K562 (cell line): ENCODE data around the gene CD1D. TPM values are rescaled to one million over a fixed set of nuclear protein-coding genes. Genes with fewer than 3 reads are reported as not detected.

ENCODE experiments used
- ATF7 ChIP-seq: fragments of 450-650 bp; IDR thresholded peaks from 2 replicates; pipeline ENCODE4 v1.7.1; 2014; ENCODE audit warnings: mild to moderate bottlenecking, moderate library complexity
- CREM ChIP-seq: IDR thresholded peaks from 2 replicates; pipeline ENCODE4 v1.6.1; 2014; ENCODE audit warnings: antibody characterized with exemption, low read depth
- ETS1 ChIP-seq: conservative IDR thresholded peaks from 2 replicates; pipeline ENCODE4 v1.6.1; 2011; ENCODE audit warnings: low read depth, mild to moderate bottlenecking, low read length; ENCODE audit not compliant: control insufficient read depth
- JUN ChIP-seq, 2 experiments: sonication (generic) in 1 of 2; formaldehyde crosslinking in 1 of 2; IDR thresholded peaks; 2 replicates each; pipeline versions ENCODE4 v1.6.1 to v1.8.0; 2012 to 2022; ENCODE audit warnings: borderline replicate concordance in 2 of 2, mild to moderate bottlenecking in 2 of 2, improper control_type of control experiment in 1 of 2, low read depth in 1 of 2, low read length in 1 of 2, missing genetic modification reagents in 1 of 2
- KLF13 ChIP-seq: fragments of 450-650 bp; IDR thresholded peaks from 2 replicates; pipeline ENCODE4 v1.6.1; 2016; ENCODE audit warnings: missing genetic modification characterization, low read depth, mild to moderate bottlenecking, missing compliant biosample characterization, moderate library complexity, borderline replicate concordance
- KLF16 ChIP-seq: IDR thresholded peaks from 2 replicates; pipeline ENCODE4 v1.6.1; 2016; ENCODE audit warnings: antibody characterized with exemption
- MBD2 ChIP-seq: sonication (generic); IDR thresholded peaks from 2 replicates; pipeline ENCODE4 v1.6.1; 2016; ENCODE audit warnings: low read depth, borderline replicate concordance
- RBBP5 ChIP-seq: fragments of 200-600 bp; sonication (generic); IDR thresholded peaks from 2 replicates; pipeline ENCODE4 v1.6.1; 2012; ENCODE audit warnings: borderline replicate concordance, mild to moderate bottlenecking, low read length, control low read depth, inconsistent platforms; ENCODE audit not compliant: insufficient read depth, poor library complexity, severe bottlenecking
- RREB1 ChIP-seq: fragments of 250-450 bp; sonication (Bioruptor Pico); IDR thresholded peaks from 2 replicates; pipeline ENCODE4 v1.4.0; 2020
- TEAD2 ChIP-seq: fragments of 450-650 bp; IDR thresholded peaks from 2 replicates; pipeline ENCODE4 v1.6.1; 2016; ENCODE audit warnings: missing genetic modification characterization, control low read depth, missing compliant biosample characterization
- XRCC5 ChIP-seq: fragments of 200-400 bp; formaldehyde crosslinking; IDR thresholded peaks from 2 replicates; pipeline ENCODE4 v1.6.1; 2017; ENCODE audit warnings: low read depth, mild to moderate bottlenecking, low read length
- YY1 ChIP-seq, 3 experiments: IDR thresholded peaks; 2 replicates each; pipeline ENCODE4 v1.6.1; 2011; ENCODE audit warnings: low read length in 2 of 3, mild to moderate bottlenecking in 2 of 3, moderate library complexity in 2 of 3, borderline replicate concordance in 1 of 3, control low read depth in 1 of 3, low read depth in 1 of 3; ENCODE audit not compliant: insufficient read depth in 3 of 3, insufficient replicate concordance in 2 of 3, control insufficient read depth in 1 of 3, insufficient read length in 1 of 3; ENCODE audit errors: extremely low read depth in 1 of 3
- ZNF143 ChIP-seq: sonication (generic); formaldehyde crosslinking; IDR thresholded peaks from 2 replicates; pipeline ENCODE4 v1.9.0; 2022; ENCODE audit warnings: mild to moderate bottlenecking, missing genetic modification reagents
- polyA plus RNA-seq, 8 experiments: library from polyadenylated mRNA; depleted of rRNA in 4 of 8; stranded (reverse) in 5 of 8; unstranded in 3 of 8; fragments of >200 nt; fragmentation: Nextera tagmentation in 2 of 8; fragmentation: Illumina TruSeq in 1 of 8; extraction: Ambion mirVana in 2 of 8; extraction: Trizol in 1 of 8; gene quantifications; 2 replicates each; pipeline versions ENCODE4 v1.2.1 to v1.2.3, GENCODE V29; 2011 to 2014; ENCODE audit warnings: inconsistent platforms in 1 of 8, missing spikeins in 1 of 8
- total RNA-seq, 7 experiments: library from RNA; depleted of rRNA in 6 of 7; stranded (reverse); fragments of >200 nt in 6 of 7; fragmentation: Illumina TruSeq in 2 of 7; extraction: Trizol in 2 of 7; gene quantifications; 2 replicates each; pipeline versions ENCODE4 v1.2.1 to v1.2.3, GENCODE V29; 2011 to 2021; ENCODE audit warnings: low replicate concordance in 1 of 7
- TF ChIP-seq, protein P1 (sequence below): fragments of 250-450 bp; sonication (Bioruptor Pico); IDR thresholded peaks from 2 replicates; pipeline ENCODE4 v1.4.0; 2020; ENCODE audit warnings: mild to moderate bottlenecking, moderate library complexity
- TF ChIP-seq, protein P2 (sequence below): fragments of 200-800 bp; sonication (Bioruptor generic); IDR thresholded peaks from 2 replicates; pipeline ENCODE4 v1.6.1; 2017; ENCODE audit warnings: missing genetic modification characterization, missing compliant biosample characterization

Gene CD1D
- total and polyA plus RNA-seq, 9 of the 15 experiments (the other 6 are each of a cell fraction or from before 2014, with no cell fraction given): 0.03 TPM; not detected in 8

DNA sequence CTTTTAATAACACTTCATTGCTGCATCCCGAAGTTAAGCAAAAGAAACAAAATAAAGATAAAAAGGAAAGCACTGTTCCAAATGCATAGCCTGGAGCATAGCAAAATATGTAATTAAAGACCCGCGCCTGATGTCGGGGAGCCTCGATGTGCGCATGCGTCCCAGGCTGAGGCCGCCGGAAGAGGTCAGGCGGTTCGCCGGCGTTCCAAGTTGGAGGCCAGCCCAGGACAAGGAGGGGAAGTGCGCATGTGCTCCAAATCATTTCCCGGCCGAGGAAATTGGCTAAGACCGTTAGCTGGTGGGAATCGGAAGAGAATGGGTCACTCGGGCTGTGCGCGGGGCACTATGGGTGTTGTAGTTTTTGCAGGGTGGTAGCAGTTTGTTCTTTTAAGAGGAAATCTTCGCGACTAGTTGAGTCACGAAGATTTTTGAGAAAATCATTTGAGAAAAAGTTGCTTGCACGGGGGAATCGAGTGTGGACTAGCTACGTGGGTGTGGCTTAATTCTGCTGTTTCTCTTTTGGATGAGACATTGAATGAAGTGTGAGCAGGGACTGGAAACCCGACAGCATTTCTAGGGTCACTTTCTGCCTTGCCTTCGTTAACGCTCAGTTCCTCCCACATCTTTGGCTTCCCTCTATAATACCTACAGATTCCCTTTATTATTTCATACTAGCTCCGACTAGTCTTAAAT is 31.0 kb upstream of the CD1D start (continued):
- TF ChIP-seq XRCC5 (no peak), ATF7 (peak; percentile 48; the same call in 1 of the 2 replicates), ZNF143 (CRISPR knock-in tag) (peak; percentile 84), MBD2 (0 out of 2 replicates have a peak, but pooled peaks have one; percentile 37), JUN (IDR thresholded peaks at IDR 0.05; ENCODE audit: borderline replicate concordance, low read depth, low read length) (no peak), JUN (CRISPR knock-in tag; IDR thresholded peaks at IDR 0.05; ENCODE audit: borderline replicate concordance) (no peak), KLF13 (no peak), ETS1 (peak; percentile 74; the same call in 1 of the 2 replicates), KLF16 (no peak), CREM (peak; percentile 56; the same call in 1 of the 2 replicates), RREB1 (no peak), RBBP5 (no peak), YY1 (IDR thresholded peaks at IDR 0.05; ENCODE audit: borderline replicate concordance in 1 of 3, control insufficient read depth in 1 of 3, extremely low read depth in 1 of 3, insufficient read depth in 3 of 3, insufficient read length in 1 of 3, insufficient replicate concordance in 2 of 3, low read depth in 1 of 3, low read length in 2 of 3) (peak in 1 of 3 experiments; percentile 47), TEAD2 (tag) (no peak)
- TF ChIP-seq, protein P1, sequence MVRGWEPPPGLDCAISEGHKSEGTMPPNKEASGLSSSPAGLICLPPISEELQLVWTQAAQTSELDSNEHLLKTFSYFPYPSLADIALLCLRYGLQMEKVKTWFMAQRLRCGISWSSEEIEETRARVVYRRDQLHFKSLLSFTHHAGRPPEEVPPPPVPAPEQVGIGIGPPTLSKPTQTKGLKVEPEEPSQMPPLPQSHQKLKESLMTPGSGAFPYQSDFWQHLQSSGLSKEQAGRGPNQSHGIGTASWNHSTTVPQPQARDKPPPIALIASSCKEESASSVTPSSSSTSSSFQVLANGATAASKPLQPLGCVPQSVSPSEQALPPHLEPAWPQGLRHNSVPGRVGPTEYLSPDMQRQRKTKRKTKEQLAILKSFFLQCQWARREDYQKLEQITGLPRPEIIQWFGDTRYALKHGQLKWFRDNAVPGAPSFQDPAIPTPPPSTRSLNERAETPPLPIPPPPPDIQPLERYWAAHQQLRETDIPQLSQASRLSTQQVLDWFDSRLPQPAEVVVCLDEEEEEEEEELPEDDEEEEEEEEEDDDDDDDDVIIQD (CRISPR knock-in tag): no peak
- TF ChIP-seq, protein P2, sequence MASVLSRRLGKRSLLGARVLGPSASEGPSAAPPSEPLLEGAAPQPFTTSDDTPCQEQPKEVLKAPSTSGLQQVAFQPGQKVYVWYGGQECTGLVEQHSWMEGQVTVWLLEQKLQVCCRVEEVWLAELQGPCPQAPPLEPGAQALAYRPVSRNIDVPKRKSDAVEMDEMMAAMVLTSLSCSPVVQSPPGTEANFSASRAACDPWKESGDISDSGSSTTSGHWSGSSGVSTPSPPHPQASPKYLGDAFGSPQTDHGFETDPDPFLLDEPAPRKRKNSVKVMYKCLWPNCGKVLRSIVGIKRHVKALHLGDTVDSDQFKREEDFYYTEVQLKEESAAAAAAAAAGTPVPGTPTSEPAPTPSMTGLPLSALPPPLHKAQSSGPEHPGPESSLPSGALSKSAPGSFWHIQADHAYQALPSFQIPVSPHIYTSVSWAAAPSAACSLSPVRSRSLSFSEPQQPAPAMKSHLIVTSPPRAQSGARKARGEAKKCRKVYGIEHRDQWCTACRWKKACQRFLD (CRISPR knock-in tag): peak; percentile 46; the same call in 1 of the 2 replicates
